HL-60 (cell line): ENCODE measurements around the gene BHMT.

Experiments
- DNase-seq, 2 experiments: peaks; one replicate each; pipeline ENCODE4 v3.0.0-alpha.2; 2010 to 2020; ENCODE audit warnings: low read depth in 1 of 2, low spot score in 1 of 2
- H3K27ac ChIP-seq: fragments of 250-450 bp; sonication (Bioruptor Pico); replicated peaks from 2 replicates; pipeline ENCODE4 v1.5.1; 2020; ENCODE audit warnings: mild to moderate bottlenecking, moderate library complexity
- H3K27me3 ChIP-seq: fragments of 250-450 bp; sonication (Bioruptor Pico); 2 replicates; pipeline ENCODE4 v1.5.1; 2021; ENCODE audit warnings: mild to moderate bottlenecking, moderate library complexity; ENCODE audit not compliant: insufficient read depth, poor library complexity, severe bottlenecking
- H3K4me3 ChIP-seq: replicated peaks from 2 replicates; pipeline ENCODE4 v1.5.1; 2011; ENCODE audit warnings: mild to moderate bottlenecking, control low read depth, low read length; ENCODE audit not compliant: insufficient read depth
- GABPA ChIP-seq: IDR thresholded peaks from 2 replicates; pipeline ENCODE4 v1.6.1; 2012; ENCODE audit warnings: low read depth
- POLR2AphosphoS5 ChIP-seq: IDR thresholded peaks from 2 replicates; pipeline ENCODE4 v1.6.1; 2012; ENCODE audit warnings: low read depth
- SPI1 ChIP-seq: IDR thresholded peaks from 2 replicates; pipeline ENCODE4 v1.6.1; 2012; ENCODE audit warnings: low read depth, mild to moderate bottlenecking, borderline replicate concordance
- TF ChIP-seq, protein P1 (sequence below): IDR thresholded peaks from 2 replicates; pipeline ENCODE4 v1.6.1; 2012; ENCODE audit warnings: low read depth; ENCODE audit not compliant: insufficient replicate concordance
- TF ChIP-seq, protein P2 (sequence below): IDR thresholded peaks from one replicate; pipeline ENCODE4 v1.5.1; 2011; ENCODE audit warnings: low read length, control low read depth, inconsistent platforms; ENCODE audit not compliant: insufficient read depth

BHMT gene

DNA sequence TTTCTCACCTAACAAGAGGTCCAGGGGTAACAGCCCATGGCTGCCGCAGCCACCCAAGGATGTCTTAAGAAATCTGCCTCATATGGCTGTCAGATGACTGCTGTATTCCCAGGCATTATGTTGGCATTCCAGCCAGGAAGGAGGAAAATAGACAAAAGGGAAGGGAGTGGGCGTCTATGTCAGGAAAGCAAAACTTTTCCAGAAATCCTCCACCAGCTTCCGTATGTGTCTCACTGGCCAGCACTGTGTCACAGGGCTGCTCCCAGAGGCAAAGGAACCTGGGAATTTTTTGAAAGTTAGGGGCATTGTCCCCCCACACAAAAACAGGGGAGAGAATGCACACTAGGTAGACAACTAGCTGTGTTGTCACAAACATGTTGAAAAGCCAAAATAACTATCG, 34.8 kb upstream of the BHMT start:
- Histone ChIP-seq H3K4me3 (no peak overlapping the region), H3K27ac (no peak overlapping the region), H3K27me3 (no peaks in the 10 kb centered on the region)
- DNase-seq, result no peak
- TF ChIP-seq POLR2AphosphoS5, result no peak
- TF ChIP-seq, protein P1, sequence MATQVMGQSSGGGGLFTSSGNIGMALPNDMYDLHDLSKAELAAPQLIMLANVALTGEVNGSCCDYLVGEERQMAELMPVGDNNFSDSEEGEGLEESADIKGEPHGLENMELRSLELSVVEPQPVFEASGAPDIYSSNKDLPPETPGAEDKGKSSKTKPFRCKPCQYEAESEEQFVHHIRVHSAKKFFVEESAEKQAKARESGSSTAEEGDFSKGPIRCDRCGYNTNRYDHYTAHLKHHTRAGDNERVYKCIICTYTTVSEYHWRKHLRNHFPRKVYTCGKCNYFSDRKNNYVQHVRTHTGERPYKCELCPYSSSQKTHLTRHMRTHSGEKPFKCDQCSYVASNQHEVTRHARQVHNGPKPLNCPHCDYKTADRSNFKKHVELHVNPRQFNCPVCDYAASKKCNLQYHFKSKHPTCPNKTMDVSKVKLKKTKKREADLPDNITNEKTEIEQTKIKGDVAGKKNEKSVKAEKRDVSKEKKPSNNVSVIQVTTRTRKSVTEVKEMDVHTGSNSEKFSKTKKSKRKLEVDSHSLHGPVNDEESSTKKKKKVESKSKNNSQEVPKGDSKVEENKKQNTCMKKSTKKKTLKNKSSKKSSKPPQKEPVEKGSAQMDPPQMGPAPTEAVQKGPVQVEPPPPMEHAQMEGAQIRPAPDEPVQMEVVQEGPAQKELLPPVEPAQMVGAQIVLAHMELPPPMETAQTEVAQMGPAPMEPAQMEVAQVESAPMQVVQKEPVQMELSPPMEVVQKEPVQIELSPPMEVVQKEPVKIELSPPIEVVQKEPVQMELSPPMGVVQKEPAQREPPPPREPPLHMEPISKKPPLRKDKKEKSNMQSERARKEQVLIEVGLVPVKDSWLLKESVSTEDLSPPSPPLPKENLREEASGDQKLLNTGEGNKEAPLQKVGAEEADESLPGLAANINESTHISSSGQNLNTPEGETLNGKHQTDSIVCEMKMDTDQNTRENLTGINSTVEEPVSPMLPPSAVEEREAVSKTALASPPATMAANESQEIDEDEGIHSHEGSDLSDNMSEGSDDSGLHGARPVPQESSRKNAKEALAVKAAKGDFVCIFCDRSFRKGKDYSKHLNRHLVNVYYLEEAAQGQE, result no peak
- TF ChIP-seq, protein P2, sequence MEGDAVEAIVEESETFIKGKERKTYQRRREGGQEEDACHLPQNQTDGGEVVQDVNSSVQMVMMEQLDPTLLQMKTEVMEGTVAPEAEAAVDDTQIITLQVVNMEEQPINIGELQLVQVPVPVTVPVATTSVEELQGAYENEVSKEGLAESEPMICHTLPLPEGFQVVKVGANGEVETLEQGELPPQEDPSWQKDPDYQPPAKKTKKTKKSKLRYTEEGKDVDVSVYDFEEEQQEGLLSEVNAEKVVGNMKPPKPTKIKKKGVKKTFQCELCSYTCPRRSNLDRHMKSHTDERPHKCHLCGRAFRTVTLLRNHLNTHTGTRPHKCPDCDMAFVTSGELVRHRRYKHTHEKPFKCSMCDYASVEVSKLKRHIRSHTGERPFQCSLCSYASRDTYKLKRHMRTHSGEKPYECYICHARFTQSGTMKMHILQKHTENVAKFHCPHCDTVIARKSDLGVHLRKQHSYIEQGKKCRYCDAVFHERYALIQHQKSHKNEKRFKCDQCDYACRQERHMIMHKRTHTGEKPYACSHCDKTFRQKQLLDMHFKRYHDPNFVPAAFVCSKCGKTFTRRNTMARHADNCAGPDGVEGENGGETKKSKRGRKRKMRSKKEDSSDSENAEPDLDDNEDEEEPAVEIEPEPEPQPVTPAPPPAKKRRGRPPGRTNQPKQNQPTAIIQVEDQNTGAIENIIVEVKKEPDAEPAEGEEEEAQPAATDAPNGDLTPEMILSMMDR, result no peak

GRCh38 chr5:79077680-79078365, 33.8 kb upstream of the BHMT start:
- H3K27ac ChIP-seq, result no peak overlapping the region
- no peak for DNase-seq
- TF ChIP-seq, protein P1, result no peak
- TF ChIP-seq GABPA (no peak), POLR2AphosphoS5 (no peak), SPI1 (no peak)
- TF ChIP-seq, protein P2, result no peak
- no peak overlapping the region for H3K4me3 ChIP-seq
- no peaks in the 10 kb centered on the region for H3K27me3 ChIP-seq

- Histone ChIP-seq H3K27ac (no peak overlapping the region), H3K27me3 (no peaks in the 10 kb centered on the region), H3K4me3 (no peak overlapping the region)
- DNase-seq, result no peak
- TF ChIP-seq, protein P2, result no peak
- TF ChIP-seq, protein P1, result no peak
- no peak for TF ChIP-seq GABPA
- no peak for TF ChIP-seq SPI1
- no peak for TF ChIP-seq POLR2AphosphoS5
Measured at GRCh38 chr5:79080804-79081203, 30.8 kb upstream of the BHMT start.
